Panc1 (cell line): Measurements from ENCODE around the gene PTPN9. TPM values are rescaled to one million over a fixed set of nuclear protein-coding genes. Genes with fewer than 3 reads are reported as not detected.

Experiments used
- ATAC-seq: fragments of 200-7000 bp; cut with Tn5 transposase; 2 replicates; pipeline ENCODE4 v1.9.1; 2020; ENCODE audit warnings: mild to moderate bottlenecking, moderate library complexity
- BruUV-seq: library from RNA; stranded (reverse); fragments of 400-500 nt; replicated peaks from 2 replicates; lab custom pipeline; 2021; lab: Mats Ljungman, UMichigan
- CTCF ChIA-PET: fragments of 300-600 bp; sonication (Branson Sonifier 250); formaldehyde crosslinking; loops from one replicate; lab custom pipeline; 2022; ENCODE audit warnings: antibody characterized with exemption; lab: Charles Lee
- POLR2A ChIA-PET: fragments of 300-600 bp; sonication (Branson Sonifier 250); formaldehyde crosslinking; loops from one replicate; lab custom pipeline; 2022; ENCODE audit warnings: antibody characterized with exemption; lab: Charles Lee
- DNase-seq: peaks from one replicate; pipeline ENCODE4 v3.0.0-alpha.2; 2010; ENCODE audit warnings: low read depth, low spot score
- H3K27ac ChIP-seq: 2 replicates; pipeline ENCODE4 v1.5.1; 2011; ENCODE audit warnings: mild to moderate bottlenecking, low read length, inconsistent platforms
- H3K27me3 ChIP-seq: fragments of 200-500 bp; sonication (Bioruptor generic); 2 replicates; pipeline ENCODE4 v1.6.0; 2014; ENCODE audit warnings: low read length, inconsistent platforms; ENCODE audit not compliant: control insufficient read depth, insufficient read depth
- H3K36me3 ChIP-seq: fragments of 200-500 bp; sonication (Bioruptor generic); 2 replicates; pipeline ENCODE4 v1.5.1; 2014; ENCODE audit warnings: inconsistent platforms, mild to moderate bottlenecking, low read length, moderate library complexity; ENCODE audit not compliant: control insufficient read depth, insufficient read depth
- H3K4me1 ChIP-seq: 2 replicates; pipeline ENCODE4 v1.5.1; 2011; ENCODE audit warnings: inconsistent platforms, mild to moderate bottlenecking, low read length, moderate library complexity; ENCODE audit not compliant: control insufficient read depth, insufficient read depth
- H3K4me3 ChIP-seq, 2 experiments: 2 replicates each; pipeline ENCODE4 v1.5.1; 2011 to 2012; ENCODE audit warnings: low read depth in 2 of 2, low read length in 2 of 2, mild to moderate bottlenecking in 2 of 2, inconsistent platforms in 1 of 2, moderate library complexity in 1 of 2
- H3K9me3 ChIP-seq: fragments of 200-500 bp; sonication (Bioruptor generic); 2 replicates; pipeline ENCODE4 v1.5.1; 2014; ENCODE audit warnings: low read depth, mild to moderate bottlenecking, inconsistent platforms, low read length, moderate library complexity; ENCODE audit not compliant: control insufficient read depth, insufficient read depth
- CTCF ChIP-seq: fragments of 450-650 bp; IDR thresholded peaks from 2 replicates; pipeline ENCODE4 v1.5.1; 2017; ENCODE audit warnings: mild to moderate bottlenecking
- POLR2AphosphoS5 ChIP-seq: IDR thresholded peaks from 2 replicates; pipeline ENCODE4 v1.6.1; 2012; ENCODE audit warnings: mild to moderate bottlenecking, low read depth, low read length, moderate library complexity
- REST ChIP-seq, 2 experiments: IDR thresholded peaks; 2 replicates each; pipeline ENCODE4 v1.6.1; 2011 to 2012; ENCODE audit warnings: low read depth in 2 of 2, control low read depth in 1 of 2, low read length in 1 of 2, mild to moderate bottlenecking in 1 of 2, moderate library complexity in 1 of 2; ENCODE audit not compliant: insufficient read depth in 1 of 2
- SIN3A ChIP-seq: IDR thresholded peaks from 2 replicates; pipeline ENCODE4 v1.6.1; 2012; ENCODE audit warnings: low read depth, mild to moderate bottlenecking, low read length, moderate library complexity, borderline replicate concordance; ENCODE audit not compliant: insufficient read depth
- TCF7L2 ChIP-seq: IDR thresholded peaks from 2 replicates; pipeline ENCODE4 v1.6.1; 2011; ENCODE audit warnings: mild to moderate bottlenecking, low read depth, low read length, inconsistent platforms
- in situ Hi-C: cut with HindIII; loops from 2 replicates; pipeline ENCODE4 v1.10.0; 2016; ENCODE audit warnings: low sequenced_read_pairs, low pct_unique_long_range_greater_than_20kb
- intact Hi-C: fragments of 100-400 bp; cut with micrococcal nuclease; formaldehyde crosslinking; loops from one replicate; pipeline ENCODE4 v1.10.0; 2022; ENCODE audit not compliant: unreplicated experiment
- total RNA-seq: library from RNA; stranded (reverse); gene quantifications from one replicate; pipeline ENCODE4 v1.2.1, GENCODE V29; 2021; ENCODE audit not compliant: unreplicated experiment

The PTPN9 gene
- total RNA-seq, 1 experiment from 2014 or later, result 38.4 TPM

- BruUV-seq, result no TSS peak
- Histone ChIP-seq H3K36me3 (peaks cover 9% of the 10 kb centered on the region), H3K27ac (no peak overlapping the region), H3K27me3 (no peaks in the 10 kb centered on the region), H3K4me1 (no peaks in the 10 kb centered on the region), H3K9me3 (no peaks in the 10 kb centered on the region), H3K4me3 (no peak overlapping the region)
- CTCF ChIA-PET, result no interaction called here
- POLR2A ChIA-PET, result interaction anchor here (0.7 kb wide), 1 partner anchor 12 kb away, joined by 5 read pairs; no protein-coding TSS in a partner anchor
- TF ChIP-seq REST (IDR thresholded peaks at IDR 0.05; ENCODE audit: insufficient read depth in 1 of 2, low read depth in 2 of 2, low read length in 1 of 2) (no peak), POLR2AphosphoS5 (no peak), SIN3A (no peak), TCF7L2 (no peak), CTCF (no peak)
- DNase-seq, result no peak
- intact Hi-C loops (no loop called here), in situ Hi-C loops (no loop called here)
- no peak for ATAC-seq
Observed at GRCh38 chr15:75420698-75421097, 158.4 kb downstream of the PTPN9 start.

GRCh38 chr15:75416584-75416983, 162.5 kb downstream of the PTPN9 start:
- H3K27ac ChIP-seq, result no peak overlapping the region
- ChIA-PET CTCF (interaction anchor here (0.6 kb wide), 1 partner anchor 437 kb away, joined by 5 read pairs; no protein-coding TSS in a partner anchor), POLR2A (no interaction called here)
- in situ Hi-C loops, result no loop called here
- no peaks in the 10 kb centered on the region for H3K27me3 ChIP-seq
- no peaks in the 10 kb centered on the region for H3K4me1 ChIP-seq
- DNase-seq (no peak), ATAC-seq (no peak)
- intact Hi-C loops, result no loop called here
- no peak overlapping the region for H3K4me3 ChIP-seq
- no peaks in the 10 kb centered on the region for H3K9me3 ChIP-seq
- peaks cover 20% of the 10 kb centered on the region; the same call in 1 of the 2 replicates for H3K36me3 ChIP-seq
- no TSS peak for BruUV-seq
- TF ChIP-seq POLR2AphosphoS5, result no peak
- no peak for TF ChIP-seq REST (IDR thresholded peaks at IDR 0.05; ENCODE audit: insufficient read depth in 1 of 2, low read depth in 2 of 2, low read length in 1 of 2)
- TF ChIP-seq TCF7L2, result no peak
- no peak for TF ChIP-seq CTCF
- TF ChIP-seq SIN3A, result no peak
